ENCODE measurements around the gene UNK.

The UNK gene

GRCh38 chr17:75816693-75817092 lies 32.1 kb downstream of the UNK start:
- H3K27ac ChIP-seq, result peak overlapping the region; percentile 94
- POLR2A ChIA-PET (ENCODE audit: low non-redundant PET), result no interaction called here
- no peak for TF ChIP-seq CTCF (conservative IDR thresholded peaks at IDR 0.05; ENCODE audit: low read depth)
- CTCF ChIA-PET, result interaction anchor here (0.6 to 1.3 kb wide), 3 partner anchors 34 to 79 kb away, joined by 4 read pairs; partner anchors contain the start of gene GALK1
- DNase-seq (ENCODE audit: low spot score), result no peak

GRCh38 chr17:75817571-75817970 lies 33.0 kb downstream of the UNK start:
- TF ChIP-seq CTCF (conservative IDR thresholded peaks at IDR 0.05; ENCODE audit: low read depth), result no peak
- ChIA-PET CTCF (interaction anchor here (0.7 kb wide), 1 partner anchor 35 kb away, joined by 4 read pairs; no protein-coding TSS in a partner anchor), POLR2A (ENCODE audit: low non-redundant PET) (no interaction called here)
- H3K27ac ChIP-seq, result peak overlapping the region; percentile 71
- no peak for DNase-seq (ENCODE audit: low spot score)

- POLR2A ChIA-PET (ENCODE audit: low non-redundant PET), result no interaction called here
- no peak for TF ChIP-seq CTCF (conservative IDR thresholded peaks at IDR 0.05; ENCODE audit: low read depth)
- peak overlapping the region; percentile 71 for H3K27ac ChIP-seq
- DNase-seq (ENCODE audit: low spot score), result no peak
- CTCF ChIA-PET, result no interaction called here
Observed at GRCh38 chr17:75818326-75818885, 33.8 kb downstream of the UNK start.

- no peak for TF ChIP-seq CTCF (conservative IDR thresholded peaks at IDR 0.05; ENCODE audit: low read depth)
- CTCF ChIA-PET, result no interaction called here
- POLR2A ChIA-PET (ENCODE audit: low non-redundant PET), result no interaction called here
- H3K27ac ChIP-seq, result peak overlapping the region; percentile 71
- DNase-seq (ENCODE audit: low spot score), result no peak
Observed at GRCh38 chr17:75819116-75819515, 34.5 kb downstream of the UNK start.

GRCh38 chr17:75819678-75820077 lies 35.1 kb downstream of the UNK start:
- ChIA-PET POLR2A (ENCODE audit: low non-redundant PET) (no interaction called here), CTCF (no interaction called here)
- DNase-seq (ENCODE audit: low spot score), result no peak
- no peak for TF ChIP-seq CTCF (conservative IDR thresholded peaks at IDR 0.05; ENCODE audit: low read depth)
- H3K27ac ChIP-seq, result peak overlapping the region; percentile 71

- POLR2A ChIA-PET (ENCODE audit: low non-redundant PET), result interaction anchor here (0.7 kb wide), 1 partner anchor 28 kb away, joined by 4 read pairs; no protein-coding TSS in a partner anchor
- DNase-seq (ENCODE audit: low spot score), result no peak
- no peak for TF ChIP-seq CTCF (conservative IDR thresholded peaks at IDR 0.05; ENCODE audit: low read depth)
- H3K27ac ChIP-seq, result peak overlapping the region; percentile 71
- CTCF ChIA-PET, result interaction anchor here (1.5 kb wide), 1 partner anchor 10 kb away, joined by 7 read pairs; no protein-coding TSS in a partner anchor
Observed at GRCh38 chr17:75820094-75821080, 35.8 kb downstream of the UNK start.

Data from RWPE1 (cell line).